ENCODE data around the gene PIK3CD. TPM values are rescaled to one million over a fixed set of nuclear protein-coding genes. Genes with fewer than 3 reads are reported as not detected.

Gene PIK3CD
- total RNA-seq, 2 experiments from 2014 or later = 13.6 to 37.1 TPM

DNA sequence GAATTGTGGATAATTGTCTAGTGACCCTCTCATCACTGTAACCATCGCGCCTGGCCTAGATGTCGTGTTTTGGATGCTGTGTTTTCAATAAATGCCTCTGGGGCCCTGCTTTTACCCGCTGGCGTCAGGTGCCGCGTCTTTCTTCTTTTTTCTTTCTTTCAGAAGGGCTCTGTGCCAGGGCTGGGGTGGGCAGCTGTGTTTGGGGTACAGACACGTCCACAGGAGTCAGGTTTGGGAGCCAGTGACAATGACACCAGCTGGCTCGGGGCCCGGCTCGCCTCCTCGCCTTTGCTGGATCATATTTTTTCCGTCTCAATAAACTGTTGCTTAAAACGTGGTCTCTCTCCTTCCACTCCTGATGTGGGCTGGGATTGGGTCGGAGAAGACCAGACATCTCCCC is 46.7 kb upstream of the PIK3CD start:
- ChIA-PET POLR2A (no interaction called here), CTCF (ENCODE audit: unreplicated experiment) (no interaction called here)
- H3K9me3 ChIP-seq (ENCODE audit: low read length) = no peaks in the 10 kb centered on the region
- no peaks in the 10 kb centered on the region for H4K20me1 ChIP-seq (ENCODE audit: insufficient read depth, low read length)
- H3K4me1 ChIP-seq (ENCODE audit: insufficient read depth, low read length, poor library complexity, severe bottlenecking) = no peaks in the 10 kb centered on the region
- no peak overlapping the region for H3K4me3 ChIP-seq (ENCODE audit: low read depth, low read length, poor library complexity, severe bottlenecking)
- TF ChIP-seq EZH2phosphoT487 (IDR thresholded peaks at IDR 0.05; ENCODE audit: borderline replicate concordance, low read depth, low read length) = no peak
- TF ChIP-seq, protein P1, sequence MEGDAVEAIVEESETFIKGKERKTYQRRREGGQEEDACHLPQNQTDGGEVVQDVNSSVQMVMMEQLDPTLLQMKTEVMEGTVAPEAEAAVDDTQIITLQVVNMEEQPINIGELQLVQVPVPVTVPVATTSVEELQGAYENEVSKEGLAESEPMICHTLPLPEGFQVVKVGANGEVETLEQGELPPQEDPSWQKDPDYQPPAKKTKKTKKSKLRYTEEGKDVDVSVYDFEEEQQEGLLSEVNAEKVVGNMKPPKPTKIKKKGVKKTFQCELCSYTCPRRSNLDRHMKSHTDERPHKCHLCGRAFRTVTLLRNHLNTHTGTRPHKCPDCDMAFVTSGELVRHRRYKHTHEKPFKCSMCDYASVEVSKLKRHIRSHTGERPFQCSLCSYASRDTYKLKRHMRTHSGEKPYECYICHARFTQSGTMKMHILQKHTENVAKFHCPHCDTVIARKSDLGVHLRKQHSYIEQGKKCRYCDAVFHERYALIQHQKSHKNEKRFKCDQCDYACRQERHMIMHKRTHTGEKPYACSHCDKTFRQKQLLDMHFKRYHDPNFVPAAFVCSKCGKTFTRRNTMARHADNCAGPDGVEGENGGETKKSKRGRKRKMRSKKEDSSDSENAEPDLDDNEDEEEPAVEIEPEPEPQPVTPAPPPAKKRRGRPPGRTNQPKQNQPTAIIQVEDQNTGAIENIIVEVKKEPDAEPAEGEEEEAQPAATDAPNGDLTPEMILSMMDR (conservative IDR thresholded peaks at IDR 0.05; ENCODE audit: low read length) = no peak
- no peaks in the 10 kb centered on the region for H3K9me2 ChIP-seq (ENCODE audit: insufficient read depth, low read length)
- no peak overlapping the region for H3K27ac ChIP-seq (ENCODE audit: low read depth, low read length, poor library complexity, severe bottlenecking)
- DNase-seq (ENCODE audit: low spot score) = no peak
- H3K79me2 ChIP-seq (ENCODE audit: insufficient read depth, low read depth, low read length) = no peaks in the 10 kb centered on the region
- H2AFZ ChIP-seq (ENCODE audit: low read length) = no peak overlapping the region
- H3K4me2 ChIP-seq (ENCODE audit: low read length) = no peak overlapping the region
- intact Hi-C loops (cut with micrococcal nuclease; ENCODE audit: unreplicated experiment) = no loop called here
- BruUV-seq (replicated peaks) = no TSS peak
- peaks cover 29% of the 10 kb centered on the region; the same call in 1 of the 2 replicates for H3K36me3 ChIP-seq (ENCODE audit: insufficient read depth, low read length)

DNA sequence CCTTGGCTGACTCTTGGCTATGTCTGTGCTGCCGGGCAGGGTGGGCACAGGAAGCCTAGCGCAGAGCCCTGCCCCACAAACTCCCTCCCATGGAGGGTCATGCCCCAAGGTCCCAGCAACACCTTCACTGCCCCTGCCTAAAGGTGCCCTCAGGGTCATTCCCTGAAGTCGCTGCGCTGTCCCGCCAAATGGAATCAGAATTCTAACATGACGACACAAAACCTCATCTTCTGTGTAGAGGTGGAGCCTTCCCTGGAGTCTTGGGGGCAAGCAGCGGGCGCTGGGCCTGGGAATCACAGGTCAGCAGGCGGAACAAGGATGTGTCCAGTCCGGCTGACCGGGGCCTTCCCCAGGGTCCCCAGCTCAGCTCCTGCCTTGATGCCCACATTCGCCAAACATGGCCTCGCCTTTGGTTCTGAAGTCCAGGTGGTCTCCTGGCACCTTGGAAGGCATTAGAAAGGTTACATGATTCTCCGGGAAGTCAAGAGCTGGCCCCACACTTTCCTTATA is 45.5 kb upstream of the PIK3CD start:
- no peak for DNase-seq (ENCODE audit: low spot score)
- Histone ChIP-seq H3K4me1 (ENCODE audit: insufficient read depth, low read length, poor library complexity, severe bottlenecking) (no peaks in the 10 kb centered on the region), H3K36me3 (ENCODE audit: insufficient read depth, low read length) (peaks cover 19% of the 10 kb centered on the region; the same call in 1 of the 2 replicates), H3K27ac (ENCODE audit: low read depth, low read length, poor library complexity, severe bottlenecking) (no peak overlapping the region), H3K9me2 (ENCODE audit: insufficient read depth, low read length) (no peaks in the 10 kb centered on the region), H2AFZ (ENCODE audit: low read length) (no peak overlapping the region), H4K20me1 (ENCODE audit: insufficient read depth, low read length) (no peaks in the 10 kb centered on the region), H3K4me2 (ENCODE audit: low read length) (no peak overlapping the region), H3K9me3 (ENCODE audit: low read length) (no peaks in the 10 kb centered on the region), H3K4me3 (ENCODE audit: low read depth, low read length, poor library complexity, severe bottlenecking) (no peak overlapping the region), H3K79me2 (ENCODE audit: insufficient read depth, low read depth, low read length) (no peaks in the 10 kb centered on the region)
- BruUV-seq (replicated peaks) = no TSS peak
- ChIA-PET CTCF (ENCODE audit: unreplicated experiment) (no interaction called here), POLR2A (no interaction called here)
- no peak for TF ChIP-seq EZH2phosphoT487 (IDR thresholded peaks at IDR 0.05; ENCODE audit: borderline replicate concordance, low read depth, low read length)
- TF ChIP-seq, protein P1 (conservative IDR thresholded peaks at IDR 0.05; ENCODE audit: low read length) = no peak
- intact Hi-C loops (cut with micrococcal nuclease; ENCODE audit: unreplicated experiment) = no loop called here

- BruUV-seq (replicated peaks) = no TSS peak
Measured at GRCh38 chr1:9606458-9606857, 45.1 kb upstream of the PIK3CD start.

More at GRCh38 chr1:9606458-9606857, 45.1 kb upstream of the PIK3CD start:
- Histone ChIP-seq H3K4me2 (ENCODE audit: low read length) (no peak overlapping the region), H3K4me3 (ENCODE audit: low read depth, low read length, poor library complexity, severe bottlenecking) (no peak overlapping the region), H3K36me3 (ENCODE audit: insufficient read depth, low read length) (peaks cover 17% of the 10 kb centered on the region; the same call in 1 of the 2 replicates), H3K27ac (ENCODE audit: low read depth, low read length, poor library complexity, severe bottlenecking) (no peak overlapping the region), H3K4me1 (ENCODE audit: insufficient read depth, low read length, poor library complexity, severe bottlenecking) (no peaks in the 10 kb centered on the region), H2AFZ (ENCODE audit: low read length) (no peak overlapping the region), H4K20me1 (ENCODE audit: insufficient read depth, low read length) (no peaks in the 10 kb centered on the region), H3K9me3 (ENCODE audit: low read length) (no peaks in the 10 kb centered on the region), H3K9me2 (ENCODE audit: insufficient read depth, low read length) (no peaks in the 10 kb centered on the region), H3K79me2 (ENCODE audit: insufficient read depth, low read depth, low read length) (no peaks in the 10 kb centered on the region)
- TF ChIP-seq, protein P1 (conservative IDR thresholded peaks at IDR 0.05; ENCODE audit: low read length) = no peak
- no peak for TF ChIP-seq EZH2phosphoT487 (IDR thresholded peaks at IDR 0.05; ENCODE audit: borderline replicate concordance, low read depth, low read length)
- intact Hi-C loops (cut with micrococcal nuclease; ENCODE audit: unreplicated experiment) = no loop called here
- POLR2A ChIA-PET = no interaction called here
- CTCF ChIA-PET (ENCODE audit: unreplicated experiment) = no interaction called here
- no peak for DNase-seq (ENCODE audit: low spot score)
